Ishikawa (cell line): ENCODE results near the gene SESTD1.

Source experiments
- EGR1 ChIP-seq: IDR thresholded peaks from 2 replicates; pipeline ENCODE4 v1.6.1; 2012
- EP300 ChIP-seq: IDR thresholded peaks from 2 replicates; pipeline ENCODE4 v1.6.1; 2012; ENCODE audit warnings: borderline replicate concordance
- MAX ChIP-seq: IDR thresholded peaks from 2 replicates; pipeline ENCODE4 v1.6.1; 2012
- TCF12 ChIP-seq: IDR thresholded peaks from 2 replicates; pipeline ENCODE4 v1.6.1; 2012; ENCODE audit warnings: low read depth
- TF ChIP-seq, protein P1 (sequence below): IDR thresholded peaks from 2 replicates; pipeline ENCODE4 v1.6.1; 2012; ENCODE audit warnings: low read depth, mild to moderate bottlenecking
- TF ChIP-seq, protein P2 (sequence below): IDR thresholded peaks from 2 replicates; pipeline ENCODE4 v1.6.1; 2012

DNA sequence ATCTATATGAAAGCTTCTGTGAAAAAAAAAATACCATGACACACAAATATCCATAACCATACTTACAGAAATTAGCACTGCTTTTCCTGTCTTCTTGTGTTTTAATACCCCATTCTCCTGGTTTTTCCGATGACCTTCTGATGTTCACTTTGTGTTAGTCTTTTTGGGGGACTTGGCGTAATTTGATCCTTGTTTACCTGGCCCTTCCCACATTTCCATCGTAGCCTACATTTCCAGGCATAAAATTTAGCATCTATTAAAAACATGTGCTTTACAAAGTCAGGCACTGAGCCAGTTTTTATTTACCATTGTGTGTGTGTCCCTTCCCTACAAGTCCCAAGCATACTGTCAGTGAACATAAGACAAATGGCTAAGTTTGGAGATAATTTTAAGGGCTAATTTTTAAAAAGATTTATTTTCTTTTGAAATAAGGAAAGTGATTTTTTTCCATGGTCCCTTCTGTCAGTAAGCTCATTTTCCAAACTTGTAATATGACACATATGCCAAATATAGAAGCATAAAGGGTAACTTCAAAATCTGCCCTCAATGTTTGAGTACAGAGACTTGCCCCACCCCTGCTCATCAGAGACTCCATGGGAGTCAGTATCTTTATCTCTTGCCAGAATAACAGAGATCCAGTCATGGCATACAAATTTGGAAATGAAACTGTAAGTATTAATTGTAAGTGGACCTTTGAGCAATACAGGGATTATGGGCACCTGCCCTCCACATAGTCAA lies 27.3 kb downstream of the SESTD1 start:
- TF ChIP-seq, protein P1, sequence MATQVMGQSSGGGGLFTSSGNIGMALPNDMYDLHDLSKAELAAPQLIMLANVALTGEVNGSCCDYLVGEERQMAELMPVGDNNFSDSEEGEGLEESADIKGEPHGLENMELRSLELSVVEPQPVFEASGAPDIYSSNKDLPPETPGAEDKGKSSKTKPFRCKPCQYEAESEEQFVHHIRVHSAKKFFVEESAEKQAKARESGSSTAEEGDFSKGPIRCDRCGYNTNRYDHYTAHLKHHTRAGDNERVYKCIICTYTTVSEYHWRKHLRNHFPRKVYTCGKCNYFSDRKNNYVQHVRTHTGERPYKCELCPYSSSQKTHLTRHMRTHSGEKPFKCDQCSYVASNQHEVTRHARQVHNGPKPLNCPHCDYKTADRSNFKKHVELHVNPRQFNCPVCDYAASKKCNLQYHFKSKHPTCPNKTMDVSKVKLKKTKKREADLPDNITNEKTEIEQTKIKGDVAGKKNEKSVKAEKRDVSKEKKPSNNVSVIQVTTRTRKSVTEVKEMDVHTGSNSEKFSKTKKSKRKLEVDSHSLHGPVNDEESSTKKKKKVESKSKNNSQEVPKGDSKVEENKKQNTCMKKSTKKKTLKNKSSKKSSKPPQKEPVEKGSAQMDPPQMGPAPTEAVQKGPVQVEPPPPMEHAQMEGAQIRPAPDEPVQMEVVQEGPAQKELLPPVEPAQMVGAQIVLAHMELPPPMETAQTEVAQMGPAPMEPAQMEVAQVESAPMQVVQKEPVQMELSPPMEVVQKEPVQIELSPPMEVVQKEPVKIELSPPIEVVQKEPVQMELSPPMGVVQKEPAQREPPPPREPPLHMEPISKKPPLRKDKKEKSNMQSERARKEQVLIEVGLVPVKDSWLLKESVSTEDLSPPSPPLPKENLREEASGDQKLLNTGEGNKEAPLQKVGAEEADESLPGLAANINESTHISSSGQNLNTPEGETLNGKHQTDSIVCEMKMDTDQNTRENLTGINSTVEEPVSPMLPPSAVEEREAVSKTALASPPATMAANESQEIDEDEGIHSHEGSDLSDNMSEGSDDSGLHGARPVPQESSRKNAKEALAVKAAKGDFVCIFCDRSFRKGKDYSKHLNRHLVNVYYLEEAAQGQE = no peak
- TF ChIP-seq MAX (no peak), EGR1 (no peak), TCF12 (no peak), EP300 (no peak)
- TF ChIP-seq, protein P2, sequence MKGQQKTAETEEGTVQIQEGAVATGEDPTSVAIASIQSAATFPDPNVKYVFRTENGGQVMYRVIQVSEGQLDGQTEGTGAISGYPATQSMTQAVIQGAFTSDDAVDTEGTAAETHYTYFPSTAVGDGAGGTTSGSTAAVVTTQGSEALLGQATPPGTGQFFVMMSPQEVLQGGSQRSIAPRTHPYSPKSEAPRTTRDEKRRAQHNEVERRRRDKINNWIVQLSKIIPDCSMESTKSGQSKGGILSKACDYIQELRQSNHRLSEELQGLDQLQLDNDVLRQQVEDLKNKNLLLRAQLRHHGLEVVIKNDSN = no peak
